NT2/D1 (cell line): ENCODE measurements around the gene WDR77.

Experiments
- DNase-seq: peaks from one replicate; pipeline ENCODE4 v3.0.0-alpha.2; 2011; ENCODE audit warnings: low read depth, low spot score
- H3K27me3 ChIP-seq: 2 replicates; pipeline ENCODE4 v1.6.0; 2011; ENCODE audit warnings: mild to moderate bottlenecking; ENCODE audit not compliant: insufficient read length, insufficient read depth
- H3K36me3 ChIP-seq: 2 replicates; pipeline ENCODE4 v1.6.1; 2011; ENCODE audit warnings: mild to moderate bottlenecking, low read length, mixed read lengths; ENCODE audit not compliant: insufficient read depth, insufficient read length
- H3K4me1 ChIP-seq: 2 replicates; pipeline ENCODE4 v1.5.1; 2011; ENCODE audit not compliant: insufficient read depth, insufficient read length
- H3K4me3 ChIP-seq: 2 replicates; pipeline ENCODE4 v1.5.1; 2011; ENCODE audit warnings: low read depth; ENCODE audit not compliant: insufficient read length
- H3K9ac ChIP-seq: 2 replicates; pipeline ENCODE4 v1.6.0; 2011; ENCODE audit warnings: low read depth; ENCODE audit not compliant: insufficient read length
- H3K9me3 ChIP-seq: 2 replicates; pipeline ENCODE4 v1.5.1; 2011; ENCODE audit warnings: mild to moderate bottlenecking, low read length; ENCODE audit not compliant: insufficient read depth
- SUZ12 ChIP-seq: IDR thresholded peaks from 2 replicates; pipeline ENCODE4 v1.6.1; 2011; ENCODE audit not compliant: insufficient read length, insufficient read depth; ENCODE audit errors: extremely low read depth
- YY1 ChIP-seq: IDR thresholded peaks from 2 replicates; pipeline ENCODE4 v1.6.1; 2011; ENCODE audit not compliant: insufficient read length, insufficient read depth
- ZNF274 ChIP-seq: IDR thresholded peaks from 2 replicates; pipeline ENCODE4 v1.6.1; 2011; ENCODE audit warnings: mild to moderate bottlenecking, low read depth, low read length

The WDR77 gene

DNA sequence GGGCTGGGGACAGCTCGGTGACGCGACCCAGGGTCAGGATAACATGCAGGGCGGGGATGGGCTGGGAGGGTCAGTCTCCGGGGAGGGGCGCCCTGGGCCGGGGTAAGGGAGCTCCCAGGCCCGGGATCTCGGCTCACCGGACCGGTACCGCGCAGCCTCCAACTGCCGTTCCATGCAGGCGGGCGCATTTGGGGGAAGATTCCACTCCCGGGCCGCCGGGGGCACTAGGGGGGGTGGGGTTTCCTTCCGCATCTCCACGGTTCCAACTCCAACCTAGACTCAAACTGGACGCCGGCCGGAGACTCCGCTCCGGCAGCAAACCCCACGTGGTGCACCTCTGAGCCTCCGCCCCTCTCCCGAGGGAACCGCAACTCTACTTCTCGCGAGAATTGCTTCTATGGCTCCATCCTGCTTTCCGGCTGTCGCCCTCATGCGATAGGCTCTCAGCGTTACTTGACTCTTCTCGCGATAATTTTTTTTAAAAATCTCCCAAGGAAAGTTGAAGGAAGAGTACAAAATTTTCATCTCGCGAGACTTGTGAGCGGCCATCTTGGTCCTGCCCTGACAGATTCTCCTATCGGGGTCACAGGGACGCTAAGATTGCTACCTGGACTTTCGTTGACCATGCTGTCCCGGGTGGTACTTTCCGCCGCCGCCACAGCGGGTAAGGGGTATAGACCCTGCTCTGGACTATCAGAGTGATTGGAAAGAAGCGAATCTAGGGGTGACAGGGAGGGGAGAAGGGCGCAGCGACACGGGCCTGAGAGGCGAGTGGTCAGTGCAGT, at the start of gene WDR77, which contains the start of gene ATP5PB:
Gene WDR77 (minus strand): TSS at position 339 of the 785 bp plus-strand sequence. CDS start 87 bp downstream, at position 252.
Gene ATP5PB (plus strand): TSS at position 547 of the 785 bp plus-strand sequence. CDS start 78 bp downstream, at position 625.
- Histone ChIP-seq H3K36me3 (peaks cover 78% of the 10 kb centered on the region), H3K4me3 (peak within 1 kb of the TSS; percentile 97), H3K9me3 (no peaks in the 10 kb centered on the region), H3K4me1 (peaks cover 3% of the 10 kb centered on the region), H3K9ac (peak within 1 kb of the TSS; percentile 95), H3K27me3 (no peaks in the 10 kb centered on the region)
- DNase-seq, result peak; percentile 97
- peak; percentile 88 for TF ChIP-seq YY1
- TF ChIP-seq SUZ12, result no peak

DNA sequence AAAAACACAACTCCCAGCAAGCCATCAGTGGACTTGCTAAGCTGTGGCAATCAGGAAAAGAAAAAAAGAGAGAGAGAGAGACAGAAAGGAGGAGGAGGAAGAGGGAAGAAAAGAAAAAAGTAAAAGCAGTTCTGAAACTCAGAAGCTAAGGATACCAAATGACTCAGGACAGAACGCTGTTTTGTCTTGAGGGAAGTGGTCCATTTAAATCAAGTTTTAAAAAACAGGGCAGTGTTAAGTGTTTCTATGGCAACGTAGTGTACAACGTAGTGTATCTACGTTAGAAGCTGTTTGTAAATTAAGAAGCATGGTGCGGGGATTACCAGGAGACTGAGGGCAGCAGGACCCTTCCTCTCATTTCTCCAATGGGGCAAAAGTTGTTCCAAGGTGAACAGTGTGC, 48.5 kb upstream of the WDR77 start:
- no peaks in the 10 kb centered on the region for H3K36me3 ChIP-seq
- no peak overlapping the region for H3K9ac ChIP-seq
- no peak for DNase-seq
- no peaks in the 10 kb centered on the region for H3K4me1 ChIP-seq
- no peaks in the 10 kb centered on the region; the same call in 1 of the 2 replicates for H3K9me3 ChIP-seq
- H3K4me3 ChIP-seq, result no peak overlapping the region
- no peaks in the 10 kb centered on the region for H3K27me3 ChIP-seq
- no peak for TF ChIP-seq YY1
- no peak for TF ChIP-seq ZNF274
- no peak for TF ChIP-seq SUZ12

DNA sequence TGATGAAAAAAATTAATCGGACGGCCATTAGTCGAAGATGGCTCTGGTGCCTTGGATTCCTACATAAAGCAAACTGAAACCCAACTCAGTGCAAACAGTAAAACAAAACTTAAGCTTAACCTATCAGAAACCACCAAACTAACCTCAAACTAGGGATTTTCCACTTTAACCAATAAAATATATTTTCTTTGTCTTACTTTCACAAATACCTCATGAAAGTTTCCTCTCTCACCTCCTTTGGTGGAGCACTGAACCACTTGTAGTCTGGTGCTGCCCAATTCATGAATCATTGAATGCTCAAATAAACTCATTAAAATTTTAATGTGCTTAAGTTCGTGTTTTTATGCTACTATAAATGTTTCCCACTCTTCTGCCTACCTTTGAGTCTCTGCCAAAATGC, 47.3 kb upstream of the WDR77 start:
- no peak for DNase-seq
- no peak overlapping the region for H3K4me3 ChIP-seq
- no peaks in the 10 kb centered on the region; the same call in 1 of the 2 replicates for H3K9me3 ChIP-seq
- H3K9ac ChIP-seq, result no peak overlapping the region
- H3K4me1 ChIP-seq, result no peaks in the 10 kb centered on the region
- no peaks in the 10 kb centered on the region for H3K36me3 ChIP-seq
- H3K27me3 ChIP-seq, result no peaks in the 10 kb centered on the region
- TF ChIP-seq YY1, result no peak
- TF ChIP-seq SUZ12, result no peak
- TF ChIP-seq ZNF274, result no peak

DNA sequence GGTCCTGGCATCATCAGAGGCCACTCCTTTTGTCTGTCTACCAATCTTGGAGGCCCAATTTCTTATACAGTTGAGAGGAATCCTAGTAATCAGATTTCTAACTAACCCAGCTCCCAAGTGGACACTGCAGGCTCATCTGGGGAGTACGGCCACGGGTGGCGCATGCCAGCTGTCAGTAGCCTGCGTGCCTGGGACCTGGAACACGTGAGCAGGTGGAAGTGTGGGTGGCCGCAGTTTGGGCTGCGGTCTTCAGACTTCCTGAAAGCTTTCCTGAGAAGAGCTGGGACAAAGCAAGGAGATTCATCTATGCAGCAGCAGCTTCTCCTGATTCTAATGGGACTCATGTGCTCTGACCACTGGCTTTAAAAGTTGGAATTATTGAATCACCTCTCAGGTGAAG, 42.0 kb upstream of the WDR77 start:
- Histone ChIP-seq H3K27me3 (no peaks in the 10 kb centered on the region), H3K36me3 (no peaks in the 10 kb centered on the region), H3K9ac (no peak overlapping the region), H3K9me3 (no peaks in the 10 kb centered on the region; the same call in 1 of the 2 replicates), H3K4me3 (no peak overlapping the region), H3K4me1 (no peaks in the 10 kb centered on the region)
- TF ChIP-seq YY1, result no peak
- TF ChIP-seq ZNF274, result no peak
- TF ChIP-seq SUZ12, result no peak
- no peak for DNase-seq

DNA sequence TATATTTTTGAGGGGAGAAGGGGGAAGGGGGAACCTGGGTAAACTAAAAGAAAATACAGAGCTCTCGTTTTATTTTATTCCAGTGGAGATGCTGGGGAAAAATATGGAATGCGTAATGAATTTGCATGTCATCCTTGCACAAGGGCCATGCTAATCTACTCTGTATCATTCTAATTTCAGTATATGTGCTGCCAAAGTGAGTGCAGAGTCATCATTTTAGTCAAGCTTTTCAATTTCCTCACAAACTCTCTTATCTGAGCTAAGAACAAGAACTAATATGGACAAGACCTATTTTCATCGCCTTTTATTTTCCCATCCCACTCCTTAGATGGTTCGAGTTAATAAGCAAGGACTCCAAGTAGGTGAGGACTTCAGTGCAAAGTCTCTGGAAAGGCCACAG, 41.2 kb upstream of the WDR77 start:
- DNase-seq, result no peak
- H3K4me1 ChIP-seq, result no peaks in the 10 kb centered on the region
- H3K36me3 ChIP-seq, result no peaks in the 10 kb centered on the region
- TF ChIP-seq SUZ12 (no peak), ZNF274 (no peak), YY1 (no peak)
- no peak overlapping the region for H3K9ac ChIP-seq
- H3K27me3 ChIP-seq, result no peaks in the 10 kb centered on the region
- no peak overlapping the region for H3K4me3 ChIP-seq
- H3K9me3 ChIP-seq, result no peaks in the 10 kb centered on the region; the same call in 1 of the 2 replicates

DNA sequence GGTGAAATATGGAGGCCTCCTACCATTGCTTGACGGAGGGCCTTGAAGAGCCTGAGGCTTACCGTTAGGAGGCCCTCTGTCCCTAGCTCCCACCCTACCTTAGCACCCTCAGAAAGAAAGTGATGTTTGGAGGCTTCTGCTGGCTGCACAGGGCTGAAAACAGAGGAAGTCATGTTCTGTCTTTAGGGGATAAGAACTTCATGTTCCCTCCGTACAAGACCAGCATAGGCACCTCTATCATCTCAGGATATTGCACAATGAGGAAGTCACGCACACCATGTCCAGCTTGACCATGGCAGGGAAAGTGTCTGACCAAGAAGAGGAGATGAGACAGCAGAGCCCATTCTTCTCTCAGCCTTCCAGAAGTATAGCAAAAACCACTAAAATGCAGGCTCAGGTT, 40.5 kb upstream of the WDR77 start:
- no peaks in the 10 kb centered on the region for H3K27me3 ChIP-seq
- DNase-seq, result no peak
- no peaks in the 10 kb centered on the region for H3K4me1 ChIP-seq
- no peak overlapping the region for H3K4me3 ChIP-seq
- H3K9ac ChIP-seq, result no peak overlapping the region
- TF ChIP-seq YY1, result no peak
- TF ChIP-seq ZNF274, result no peak
- no peak for TF ChIP-seq SUZ12
- no peaks in the 10 kb centered on the region for H3K36me3 ChIP-seq
- no peaks in the 10 kb centered on the region; the same call in 1 of the 2 replicates for H3K9me3 ChIP-seq

DNA sequence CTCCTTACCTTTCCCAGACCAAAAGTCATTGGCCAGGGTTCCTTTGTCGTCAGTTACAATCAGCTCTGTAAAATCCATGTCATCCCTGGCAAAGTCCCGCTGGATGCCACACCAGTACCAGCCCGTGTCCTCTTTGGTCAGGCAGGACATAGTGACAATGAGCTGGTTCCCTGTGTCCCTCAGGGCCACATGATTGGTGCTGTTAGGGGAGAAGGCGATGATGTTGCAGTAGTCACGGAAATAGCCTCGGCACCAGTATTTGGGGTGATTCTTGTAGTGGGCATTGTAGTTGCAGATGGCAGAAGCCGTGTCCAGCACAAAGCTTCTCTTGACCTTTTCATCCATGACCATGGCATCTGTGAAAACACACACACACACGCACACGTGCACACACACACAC, 39.6 kb upstream of the WDR77 start:
- Histone ChIP-seq H3K9me3 (no peaks in the 10 kb centered on the region; the same call in 1 of the 2 replicates), H3K4me1 (no peaks in the 10 kb centered on the region)
- TF ChIP-seq YY1, result no peak
- no peak for TF ChIP-seq SUZ12
- no peak for TF ChIP-seq ZNF274

DNA sequence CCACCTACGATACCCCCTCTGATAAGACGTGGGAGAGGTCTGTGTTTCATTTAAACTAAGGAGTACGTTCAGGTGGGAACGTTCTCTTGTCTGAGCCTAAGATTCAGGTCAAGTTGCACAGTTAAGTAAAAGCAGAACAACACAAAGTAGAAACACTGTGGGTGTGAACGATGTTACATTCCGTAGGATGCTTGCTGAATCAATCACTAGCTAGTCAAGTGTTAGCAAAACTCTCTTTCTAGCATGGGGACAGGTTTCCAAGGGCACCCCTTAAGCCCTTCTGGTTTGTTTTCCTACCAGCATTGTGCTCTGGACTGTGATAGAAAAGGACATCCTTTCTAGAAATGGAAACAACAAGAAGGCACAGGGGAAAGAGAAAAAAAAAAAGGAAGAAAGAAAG, 38.1 kb upstream of the WDR77 start:
- Histone ChIP-seq H3K36me3 (no peaks in the 10 kb centered on the region), H3K4me3 (no peak overlapping the region), H3K27me3 (no peaks in the 10 kb centered on the region), H3K9ac (no peak overlapping the region), H3K9me3 (no peaks in the 10 kb centered on the region), H3K4me1 (no peaks in the 10 kb centered on the region)
- no peak for DNase-seq
- TF ChIP-seq ZNF274 (no peak), SUZ12 (no peak), YY1 (no peak)

More for the DNA sequence above, 39.6 kb upstream of the WDR77 start:
- Histone ChIP-seq H3K36me3 (no peaks in the 10 kb centered on the region), H3K27me3 (no peaks in the 10 kb centered on the region), H3K9ac (no peak overlapping the region), H3K4me3 (no peak overlapping the region)
- no peak for DNase-seq
